Ramos (cell line): Measurements from ENCODE around the gene ANKRD37.

Experiments
- in situ Hi-C: fragments of 300-500 bp; cut with MboI; formaldehyde crosslinking; loops from one replicate; pipeline ENCODE4 v1.14.3; 2022; ENCODE audit warnings: low sequenced_read_pairs; ENCODE audit not compliant: unreplicated experiment

Gene ANKRD37

GRCh38 chr4:185378264-185378663, 18.4 kb upstream of the ANKRD37 start:
- in situ Hi-C loops = no loop called here

DNA sequence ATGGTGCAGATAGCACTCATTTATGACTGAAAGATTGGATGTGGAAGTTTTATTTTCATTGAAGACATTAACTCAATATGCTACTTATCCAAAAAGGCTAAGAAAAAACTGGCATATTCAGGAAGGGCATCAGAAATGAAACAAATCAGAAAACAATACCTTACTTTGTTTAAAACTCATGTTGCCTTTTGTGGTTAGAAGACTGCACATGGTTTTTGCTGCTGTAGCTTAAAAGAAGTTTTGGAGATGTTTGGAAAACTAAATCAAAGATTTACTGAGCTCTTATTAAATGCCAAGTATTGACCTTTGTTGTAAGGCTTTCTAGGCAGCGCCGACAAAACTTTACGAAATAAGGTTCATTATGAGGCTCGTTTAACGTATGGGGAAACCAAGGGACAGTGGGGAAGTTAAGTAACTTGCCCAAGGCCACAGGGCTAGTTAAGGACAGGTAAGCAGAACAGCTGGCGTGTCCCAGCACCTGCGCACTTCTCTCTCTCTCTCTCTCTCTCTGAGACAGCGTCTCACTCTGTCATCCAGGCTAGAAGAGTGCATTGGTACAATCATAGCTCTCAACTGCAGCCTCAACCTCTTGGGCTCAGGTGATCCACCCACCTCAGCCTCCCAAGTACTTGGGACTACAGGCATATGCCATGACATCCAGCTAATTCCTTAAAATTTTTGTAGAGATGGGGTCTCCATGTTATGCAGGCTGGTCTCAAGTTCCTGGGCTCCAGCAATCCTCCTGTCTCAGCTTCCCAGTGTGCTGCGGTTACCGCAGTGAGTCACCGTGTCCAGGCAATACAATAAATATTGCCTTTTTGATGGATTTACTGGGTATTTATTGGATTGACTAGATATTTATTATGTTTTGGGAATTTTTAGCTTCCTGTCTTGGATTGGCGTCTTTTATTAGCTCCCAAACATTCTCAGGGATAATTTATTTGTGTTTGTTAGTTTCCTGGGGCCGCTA, 17.0 kb upstream of the ANKRD37 start:
- in situ Hi-C loops = no loop called here

DNA sequence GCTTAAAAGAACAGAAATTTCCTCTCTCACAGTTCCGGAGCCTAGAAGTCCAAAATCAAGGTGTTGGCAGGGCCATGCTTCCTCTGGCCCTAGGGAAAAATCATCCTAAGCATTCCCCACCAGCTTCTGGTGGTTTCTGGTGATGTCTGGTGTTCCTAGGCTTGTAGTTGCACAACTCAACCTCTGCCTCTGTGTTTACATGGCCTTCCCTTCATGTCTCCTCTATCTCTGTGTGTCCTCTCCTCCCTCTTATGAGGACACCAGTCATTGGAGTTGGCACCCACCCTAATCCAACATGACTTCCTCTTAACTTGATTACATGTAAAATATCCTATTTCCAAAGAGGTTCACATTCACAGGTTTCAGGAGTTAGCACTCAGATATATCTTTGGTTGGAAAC, 16.3 kb upstream of the ANKRD37 start:
- in situ Hi-C loops = no loop called here

GRCh38 chr4:185381288-185382196, 15.1 kb upstream of the ANKRD37 start:
- in situ Hi-C loops = no loop called here

DNA sequence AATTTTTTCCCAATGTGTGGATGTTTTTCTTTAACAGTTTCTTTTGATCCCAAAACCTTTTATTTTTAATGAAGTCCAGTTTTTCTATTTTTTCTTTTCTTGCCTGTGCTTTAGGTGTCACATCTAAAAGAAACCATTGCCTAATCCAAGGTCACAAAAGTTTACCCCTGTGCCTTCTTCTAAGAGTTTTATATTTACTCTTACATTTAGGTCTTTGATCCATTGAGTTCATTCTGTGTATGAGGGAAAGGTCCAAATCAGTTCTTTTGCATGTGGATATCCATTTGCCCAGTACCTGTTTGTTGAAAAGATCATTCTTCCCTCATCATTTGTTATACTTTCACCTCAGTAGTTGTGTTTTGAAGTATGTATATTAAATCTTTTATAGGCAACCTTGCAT, 13.9 kb upstream of the ANKRD37 start:
- in situ Hi-C loops = no loop called here

DNA sequence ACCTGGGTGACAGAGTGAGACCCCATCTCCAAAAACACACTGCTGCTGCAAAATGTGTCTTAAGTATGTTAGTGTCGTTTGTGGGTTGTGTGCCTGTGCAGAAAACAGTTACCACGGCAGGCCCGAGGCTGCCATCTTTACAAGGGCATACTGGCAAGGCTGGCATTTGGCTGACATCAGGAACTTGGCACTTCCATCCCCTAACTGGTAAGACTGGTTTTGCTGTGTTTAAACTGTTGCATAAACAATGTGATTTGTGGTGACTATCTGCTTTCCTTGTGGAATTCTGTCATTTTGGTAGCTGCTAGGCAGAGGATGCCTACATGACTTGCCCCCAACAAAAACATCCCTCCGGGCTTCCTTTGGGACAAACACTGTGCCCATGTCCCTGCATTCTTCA, 13.2 kb upstream of the ANKRD37 start:
- in situ Hi-C loops = no loop called here

GRCh38 chr4:185384061-185384460, 12.6 kb upstream of the ANKRD37 start:
- in situ Hi-C loops = no loop called here

DNA sequence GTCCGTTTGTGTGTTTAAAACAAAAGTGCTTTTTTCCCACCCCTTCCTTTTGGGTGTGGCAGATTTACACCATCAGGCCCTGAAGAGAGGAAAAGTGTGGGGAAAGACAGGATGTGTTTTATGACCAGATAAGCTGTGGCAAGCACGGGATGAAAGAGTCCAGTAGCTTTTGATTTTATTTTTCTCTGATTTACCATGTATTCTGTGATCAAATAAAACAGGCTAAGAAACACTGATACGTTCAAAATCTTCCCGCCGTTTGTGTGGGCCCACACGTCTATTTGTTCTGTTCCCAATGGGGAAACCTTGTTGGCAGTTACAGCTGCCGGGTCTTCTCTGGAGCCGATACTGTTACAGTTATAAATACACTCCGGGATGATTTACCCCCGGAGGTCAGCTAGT, 11.7 kb upstream of the ANKRD37 start:
- in situ Hi-C loops = no loop called here

DNA sequence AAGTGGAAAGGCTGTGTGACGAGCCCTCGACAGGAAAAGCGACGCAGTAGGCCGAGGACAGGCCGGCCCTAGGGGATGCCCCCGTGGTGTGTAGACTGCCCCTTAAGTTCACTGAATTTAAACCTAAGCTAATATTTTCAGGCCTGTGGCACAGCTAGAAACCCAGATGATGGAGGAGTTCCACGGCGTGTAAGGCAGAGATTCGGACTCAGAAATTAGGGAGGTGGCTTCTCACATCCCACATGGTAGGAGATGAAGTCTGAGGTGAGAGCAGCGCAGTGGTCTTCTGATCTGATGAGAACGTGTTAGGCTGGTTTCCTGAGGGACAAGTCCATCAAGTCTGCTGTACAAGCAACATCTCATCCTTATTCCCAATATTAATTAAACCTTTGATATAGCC, 8.7 kb upstream of the ANKRD37 start:
- in situ Hi-C loops = no loop called here

- in situ Hi-C loops = no loop called here
These were observed 5.7 kb upstream of the ANKRD37 start for GRCh38 chr4:185390941-185391340.

DNA sequence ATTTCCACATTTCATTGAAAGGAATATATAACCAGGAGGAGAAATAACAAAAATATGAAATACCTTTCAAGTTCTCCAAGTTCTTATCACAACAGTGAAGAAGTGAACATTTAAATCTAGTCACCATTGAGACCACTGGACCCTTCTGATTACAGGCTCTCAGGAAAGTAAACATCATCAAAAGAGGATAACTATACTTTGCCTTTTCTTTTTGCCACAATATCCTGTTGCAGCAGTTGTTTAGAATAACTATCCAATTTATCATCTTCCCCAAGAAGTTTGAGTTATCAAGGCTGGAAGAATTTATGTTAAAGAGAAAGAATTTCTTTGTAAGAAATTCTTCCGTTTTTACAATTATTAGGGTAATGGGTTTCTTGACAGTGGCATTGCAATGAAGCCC, 4.5 kb upstream of the ANKRD37 start:
- in situ Hi-C loops = no loop called here

GRCh38 chr4:185394568-185395237, 1.9 kb upstream of the ANKRD37 start:
- in situ Hi-C loops = no loop called here

GRCh38 chr4:185395238-185395955, 1.2 kb upstream of the ANKRD37 start, which contains the start of gene LRP2BP:
Gene LRP2BP (minus strand): TSS chr4:185395924. CDS start chr4:185378186, 17,738 bp downstream.
- in situ Hi-C loops = no loop called here

DNA sequence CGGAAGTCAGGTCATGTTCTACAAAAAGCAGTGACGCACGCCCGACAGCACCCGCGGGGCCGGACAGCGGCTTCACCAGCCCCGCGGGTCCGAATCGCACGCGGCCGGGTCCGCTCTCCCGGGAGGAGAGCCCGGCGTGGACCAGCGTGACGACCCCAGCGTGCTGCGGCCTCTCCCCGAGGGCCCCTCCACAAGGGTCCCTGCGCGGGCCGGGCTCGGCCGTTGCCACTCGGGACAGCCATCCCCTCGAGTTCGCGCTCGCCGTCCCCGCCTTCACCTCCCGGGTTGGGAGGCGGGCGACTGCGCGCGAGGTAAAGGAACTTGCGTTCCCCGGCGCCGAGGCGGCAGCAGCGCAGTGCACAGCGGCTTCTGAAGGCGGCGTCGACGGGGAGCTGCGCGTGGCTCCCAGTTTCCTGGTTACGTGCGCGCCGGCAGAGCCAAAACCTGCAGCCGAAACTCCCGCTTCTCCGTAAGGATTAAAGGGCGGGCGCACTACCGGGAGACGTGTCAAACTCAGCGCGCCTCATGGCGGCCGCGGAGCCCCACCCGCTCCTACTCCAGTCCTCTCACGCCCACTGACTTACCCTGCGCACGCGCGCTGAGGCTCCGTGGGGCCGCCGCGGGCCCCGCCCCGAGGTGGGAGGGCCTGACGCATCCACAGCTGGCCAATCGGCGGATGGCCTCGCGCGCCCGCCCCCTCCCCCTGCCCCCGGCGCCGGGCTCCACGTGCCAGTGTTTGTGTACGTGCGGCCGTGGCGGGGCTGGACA, 501 bp upstream of the ANKRD37 start:
- in situ Hi-C loops = no loop called here

GRCh38 chr4:185398618-185399017, 2.0 kb downstream of the ANKRD37 start:
- in situ Hi-C loops = no loop called here

GRCh38 chr4:185399466-185399865, 2.8 kb downstream of the ANKRD37 start:
- in situ Hi-C loops = no loop called here

GRCh38 chr4:185404031-185404430, 7.4 kb downstream of the ANKRD37 start:
- in situ Hi-C loops = no loop called here

DNA sequence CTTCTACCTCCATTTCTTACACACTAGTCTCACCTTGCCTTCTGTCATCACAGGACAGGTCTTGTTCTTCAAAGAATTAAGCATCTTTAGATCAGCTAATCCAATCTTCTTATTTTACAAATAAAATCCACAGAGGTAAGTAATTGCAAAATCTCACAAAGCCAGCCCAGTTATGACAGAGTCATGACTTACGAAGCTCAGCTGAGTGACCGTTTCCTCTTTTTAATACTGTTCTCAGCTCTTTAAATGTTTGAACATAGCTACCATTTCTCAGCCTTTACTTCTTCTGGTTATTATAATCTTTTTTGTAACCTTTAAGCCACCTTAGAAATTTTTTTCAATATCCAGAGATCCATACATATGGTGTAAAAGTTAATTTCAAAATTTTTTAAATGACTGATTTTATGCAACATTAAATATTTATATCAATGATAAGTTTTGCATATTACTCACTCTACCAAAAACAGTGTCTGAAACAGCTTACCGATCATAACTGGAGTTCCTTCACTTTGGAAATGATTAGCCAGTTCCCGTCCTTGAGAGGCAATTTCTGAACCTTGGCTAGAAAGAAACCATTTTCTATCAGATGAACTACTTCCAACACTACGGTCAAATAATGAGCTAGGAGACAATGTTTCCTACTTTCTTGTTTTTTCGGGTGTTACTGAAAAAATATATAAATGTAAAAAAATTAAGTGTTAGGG, 8.8 kb downstream of the ANKRD37 start:
- in situ Hi-C loops = no loop called here
